Measurements from ENCODE around the gene PRSS22.

GRCh38 chr16:2817340-2818271 is 40.4 kb downstream of the PRSS22 start:
- TF ChIP-seq, protein P1, sequence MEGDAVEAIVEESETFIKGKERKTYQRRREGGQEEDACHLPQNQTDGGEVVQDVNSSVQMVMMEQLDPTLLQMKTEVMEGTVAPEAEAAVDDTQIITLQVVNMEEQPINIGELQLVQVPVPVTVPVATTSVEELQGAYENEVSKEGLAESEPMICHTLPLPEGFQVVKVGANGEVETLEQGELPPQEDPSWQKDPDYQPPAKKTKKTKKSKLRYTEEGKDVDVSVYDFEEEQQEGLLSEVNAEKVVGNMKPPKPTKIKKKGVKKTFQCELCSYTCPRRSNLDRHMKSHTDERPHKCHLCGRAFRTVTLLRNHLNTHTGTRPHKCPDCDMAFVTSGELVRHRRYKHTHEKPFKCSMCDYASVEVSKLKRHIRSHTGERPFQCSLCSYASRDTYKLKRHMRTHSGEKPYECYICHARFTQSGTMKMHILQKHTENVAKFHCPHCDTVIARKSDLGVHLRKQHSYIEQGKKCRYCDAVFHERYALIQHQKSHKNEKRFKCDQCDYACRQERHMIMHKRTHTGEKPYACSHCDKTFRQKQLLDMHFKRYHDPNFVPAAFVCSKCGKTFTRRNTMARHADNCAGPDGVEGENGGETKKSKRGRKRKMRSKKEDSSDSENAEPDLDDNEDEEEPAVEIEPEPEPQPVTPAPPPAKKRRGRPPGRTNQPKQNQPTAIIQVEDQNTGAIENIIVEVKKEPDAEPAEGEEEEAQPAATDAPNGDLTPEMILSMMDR (IDR thresholded peaks at IDR 0.05), result no peak
- TF ChIP-seq POLR2AphosphoS5 (IDR thresholded peaks at IDR 0.05) (no peak), POLR2A (IDR thresholded peaks at IDR 0.05) (no peak)

Measured in breast epithelium (tissue), 3 donors.